Measurements from ENCODE around the gene C1orf21. TPM values are rescaled to one million over a fixed set of nuclear protein-coding genes. Genes with fewer than 3 reads are reported as not detected.

The C1orf21 gene
- total RNA-seq, 2 experiments from 2014 or later = 8.5 to 9.6 TPM

DNA sequence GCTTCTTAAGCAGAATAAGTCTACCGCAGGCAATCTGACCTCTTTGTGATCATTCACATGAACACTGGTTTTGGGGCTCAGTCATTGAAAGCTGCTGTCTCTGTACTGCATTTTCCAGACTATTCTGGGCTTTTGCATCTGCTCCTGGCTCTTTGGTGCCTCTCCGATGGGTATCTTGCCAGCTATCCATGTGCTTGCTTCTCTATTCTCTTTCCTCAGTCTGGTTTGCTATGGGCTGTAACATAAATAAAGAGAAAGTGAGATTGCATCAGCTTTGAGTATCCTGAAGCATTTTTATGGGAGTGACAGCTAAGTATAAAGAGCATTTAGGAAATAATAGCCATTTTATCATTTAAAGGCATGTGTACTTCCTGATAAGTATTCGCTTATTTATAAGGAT is 70.7 kb downstream of the C1orf21 start:
- Mint-ChIP-seq H3K4me3 (no peak overlapping the region), H3K27ac (no peak overlapping the region), H3K4me1 (no peaks in the 10 kb centered on the region), H3K27me3 (peaks cover 10% of the 10 kb centered on the region), H3K36me3 (no peaks in the 10 kb centered on the region), H3K9me3 (ENCODE audit: low read depth) (no peaks in the 10 kb centered on the region)
- DNase-seq (no peak), ATAC-seq (no peak)
- CTCF ChIA-PET = no interaction called here

DNA sequence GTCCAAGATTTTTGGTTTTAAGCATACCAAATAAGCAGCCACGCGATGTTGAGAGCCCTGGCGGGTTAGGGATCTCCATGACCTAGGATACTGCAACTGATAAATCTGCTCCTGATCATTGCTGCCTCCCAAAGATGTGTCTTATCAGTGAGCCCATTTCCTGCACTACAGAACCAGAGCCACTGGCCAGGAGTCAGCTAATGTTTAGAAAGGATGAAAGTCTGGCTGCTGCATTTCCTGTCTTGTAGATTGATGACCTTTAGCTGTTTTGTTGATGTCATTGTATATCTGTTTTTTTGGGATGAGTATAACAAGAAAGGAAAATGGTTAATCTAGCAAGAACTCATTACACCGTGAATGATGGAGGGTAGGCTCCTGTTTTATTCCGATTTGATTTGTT is 74.5 kb downstream of the C1orf21 start:
- H3K27me3 Mint-ChIP-seq = peaks cover 9% of the 10 kb centered on the region
- CTCF ChIA-PET = no interaction called here
- no peaks in the 10 kb centered on the region for H3K4me1 Mint-ChIP-seq
- no peaks in the 10 kb centered on the region for H3K9me3 Mint-ChIP-seq (ENCODE audit: low read depth)
- ATAC-seq (no peak), DNase-seq (no peak)
- H3K27ac Mint-ChIP-seq = no peak overlapping the region
- no peak overlapping the region for H3K4me3 Mint-ChIP-seq
- H3K36me3 Mint-ChIP-seq = no peaks in the 10 kb centered on the region

GRCh38 chr1:184462155-184462554 is 75.3 kb downstream of the C1orf21 start:
- Mint-ChIP-seq H3K36me3 (no peaks in the 10 kb centered on the region), H3K4me3 (no peak overlapping the region), H3K4me1 (no peaks in the 10 kb centered on the region), H3K27me3 (peaks cover 9% of the 10 kb centered on the region), H3K27ac (no peak overlapping the region), H3K9me3 (ENCODE audit: low read depth) (no peaks in the 10 kb centered on the region)
- no peak for DNase-seq
- CTCF ChIA-PET = no interaction called here
- no peak for ATAC-seq

- Mint-ChIP-seq H3K27me3 (peaks cover 12% of the 10 kb centered on the region), H3K27ac (no peak overlapping the region), H3K4me1 (no peaks in the 10 kb centered on the region), H3K4me3 (no peak overlapping the region), H3K36me3 (no peaks in the 10 kb centered on the region), H3K9me3 (ENCODE audit: low read depth) (no peaks in the 10 kb centered on the region)
- DNase-seq (no peak), ATAC-seq (no peak)
- CTCF ChIA-PET = no interaction called here
Measured at GRCh38 chr1:184462990-184463389, 76.2 kb downstream of the C1orf21 start.

- DNase-seq (no peak), ATAC-seq (no peak)
- H3K36me3 Mint-ChIP-seq = no peaks in the 10 kb centered on the region
- H3K27me3 Mint-ChIP-seq = peaks cover 9% of the 10 kb centered on the region
- H3K4me1 Mint-ChIP-seq = no peaks in the 10 kb centered on the region
- no peaks in the 10 kb centered on the region for H3K9me3 Mint-ChIP-seq (ENCODE audit: low read depth)
- no peak overlapping the region for H3K27ac Mint-ChIP-seq
- CTCF ChIA-PET = no interaction called here
- H3K4me3 Mint-ChIP-seq = no peak overlapping the region
Measured at GRCh38 chr1:184463680-184464079, 76.9 kb downstream of the C1orf21 start.

- H3K4me1 Mint-ChIP-seq = no peaks in the 10 kb centered on the region
- H3K4me3 Mint-ChIP-seq = no peak overlapping the region
- CTCF ChIA-PET = no interaction called here
- H3K36me3 Mint-ChIP-seq = no peaks in the 10 kb centered on the region
- H3K27me3 Mint-ChIP-seq = peaks cover 12% of the 10 kb centered on the region
- no peak for DNase-seq
- ATAC-seq = no peak
- no peaks in the 10 kb centered on the region for H3K9me3 Mint-ChIP-seq (ENCODE audit: low read depth)
- no peak overlapping the region for H3K27ac Mint-ChIP-seq
Measured at GRCh38 chr1:184464757-184465156, 77.9 kb downstream of the C1orf21 start.

GRCh38 chr1:184465489-184466146 is 78.8 kb downstream of the C1orf21 start:
- CTCF ChIA-PET = no interaction called here
- Mint-ChIP-seq H3K4me1 (no peaks in the 10 kb centered on the region), H3K9me3 (ENCODE audit: low read depth) (no peaks in the 10 kb centered on the region), H3K36me3 (no peaks in the 10 kb centered on the region), H3K27ac (no peak overlapping the region), H3K4me3 (no peak overlapping the region), H3K27me3 (peaks cover 12% of the 10 kb centered on the region)
- DNase-seq (no peak), ATAC-seq (no peak)

DNA sequence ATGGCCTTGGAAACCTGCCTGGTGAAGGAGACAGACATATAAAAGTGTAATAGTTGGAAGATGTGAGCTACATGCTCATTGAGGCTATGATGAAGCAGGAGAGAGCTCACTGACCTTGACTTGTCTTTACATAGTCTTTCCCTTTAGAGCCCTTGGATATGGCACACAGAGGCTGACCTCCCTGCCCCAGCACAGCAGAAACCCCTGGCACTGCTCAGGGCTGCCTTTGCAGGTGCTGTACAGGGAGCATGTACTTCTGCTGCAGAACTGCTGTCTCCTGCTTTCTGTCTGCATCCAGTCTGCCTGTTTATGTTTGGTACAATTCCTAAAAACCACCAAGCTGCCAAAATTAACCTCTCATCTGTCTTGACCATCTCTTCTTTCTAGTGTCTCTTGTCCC is 80.5 kb downstream of the C1orf21 start:
- CTCF ChIA-PET = no interaction called here

DNA sequence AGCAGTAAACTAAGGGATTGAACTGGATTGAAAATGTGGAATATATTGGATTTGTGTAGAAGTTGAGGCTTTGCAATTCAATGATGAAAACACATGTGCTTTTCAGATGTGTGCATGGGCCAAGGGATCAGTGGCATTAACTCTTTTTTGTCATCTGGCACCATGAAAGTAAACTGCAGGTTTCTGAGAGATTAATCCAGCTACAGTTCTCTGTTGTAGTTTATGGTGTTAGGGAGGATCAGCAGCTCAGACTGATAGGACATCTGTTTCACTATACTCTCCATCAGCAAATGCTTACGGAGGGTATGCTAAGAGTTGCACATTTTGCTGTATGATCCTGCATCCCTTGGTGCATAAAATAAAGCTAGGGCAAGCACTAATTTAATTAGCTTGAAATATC is 82.6 kb downstream of the C1orf21 start:
- DNase-seq (no peak), ATAC-seq (no peak)
- CTCF ChIA-PET = interaction anchor here (1.0 kb wide), 1 partner anchor 18 kb away, joined by 3 read pairs; no protein-coding TSS in a partner anchor
- H3K36me3 Mint-ChIP-seq = no peaks in the 10 kb centered on the region
- H3K4me3 Mint-ChIP-seq = no peak overlapping the region
- H3K4me1 Mint-ChIP-seq = no peaks in the 10 kb centered on the region
- H3K27me3 Mint-ChIP-seq = peaks cover 20% of the 10 kb centered on the region
- peaks cover 7% of the 10 kb centered on the region for H3K9me3 Mint-ChIP-seq (ENCODE audit: low read depth)
- no peak overlapping the region for H3K27ac Mint-ChIP-seq

More for the DNA sequence above, 80.5 kb downstream of the C1orf21 start:
- DNase-seq (no peak), ATAC-seq (no peak)
- no peaks in the 10 kb centered on the region for H3K4me1 Mint-ChIP-seq
- no peak overlapping the region for H3K4me3 Mint-ChIP-seq
- peaks cover 14% of the 10 kb centered on the region for H3K27me3 Mint-ChIP-seq
- no peaks in the 10 kb centered on the region for H3K36me3 Mint-ChIP-seq
- H3K27ac Mint-ChIP-seq = no peak overlapping the region
- H3K9me3 Mint-ChIP-seq (ENCODE audit: low read depth) = no peaks in the 10 kb centered on the region

DNA sequence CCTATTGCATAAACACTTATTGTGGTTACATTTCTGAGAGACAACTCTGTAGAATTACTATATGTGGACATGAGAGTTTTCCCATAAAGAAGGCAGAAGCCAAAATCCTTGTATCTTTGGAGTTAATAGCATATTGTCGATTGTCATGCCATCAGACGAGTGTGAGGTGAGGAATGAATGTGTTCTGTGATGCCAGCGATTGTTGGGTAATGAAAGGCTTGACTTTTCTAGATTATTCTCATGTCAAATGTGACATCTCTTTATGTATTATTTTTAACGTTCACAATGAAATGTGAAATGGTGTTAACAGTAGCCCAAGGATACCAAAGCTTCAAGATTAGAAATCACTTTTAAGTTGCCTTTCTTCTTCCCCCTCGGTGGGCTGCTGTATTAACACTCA is 84.9 kb downstream of the C1orf21 start:
- H3K27me3 Mint-ChIP-seq = peaks cover 18% of the 10 kb centered on the region
- no peak for DNase-seq
- no peak for ATAC-seq
- no peaks in the 10 kb centered on the region for H3K4me1 Mint-ChIP-seq
- H3K4me3 Mint-ChIP-seq = no peak overlapping the region
- H3K36me3 Mint-ChIP-seq = peaks cover 3% of the 10 kb centered on the region
- H3K9me3 Mint-ChIP-seq (ENCODE audit: low read depth) = peaks cover 12% of the 10 kb centered on the region
- CTCF ChIA-PET = no interaction called here
- no peak overlapping the region for H3K27ac Mint-ChIP-seq

DNA sequence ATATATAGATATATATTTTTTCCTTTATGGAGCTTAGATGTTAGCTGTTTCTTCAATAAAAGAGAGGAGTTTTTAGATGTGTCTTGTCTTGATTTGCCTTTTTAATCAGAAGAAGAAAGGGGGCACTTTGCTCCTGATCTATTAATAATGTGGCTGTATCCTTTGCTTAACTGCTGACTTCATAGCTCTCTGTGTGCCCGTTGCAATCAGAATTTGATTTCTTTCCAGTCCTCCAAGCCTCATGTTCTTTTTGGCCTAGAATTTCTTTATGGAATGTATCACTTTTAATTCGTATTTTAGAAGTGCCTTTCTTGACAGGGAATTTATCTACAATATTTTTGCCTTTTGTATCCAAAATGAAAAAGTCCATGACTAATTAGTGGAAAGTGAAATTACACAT is 85.3 kb downstream of the C1orf21 start:
- no peak for ATAC-seq
- Mint-ChIP-seq H3K4me3 (no peak overlapping the region), H3K27ac (no peak overlapping the region), H3K36me3 (peaks cover 3% of the 10 kb centered on the region), H3K4me1 (no peaks in the 10 kb centered on the region), H3K27me3 (peaks cover 18% of the 10 kb centered on the region), H3K9me3 (ENCODE audit: low read depth) (peaks cover 12% of the 10 kb centered on the region)
- CTCF ChIA-PET = no interaction called here
- DNase-seq = no peak

- H3K4me3 Mint-ChIP-seq = no peak overlapping the region
- peaks cover 12% of the 10 kb centered on the region for H3K9me3 Mint-ChIP-seq (ENCODE audit: low read depth)
- H3K36me3 Mint-ChIP-seq = peaks cover 3% of the 10 kb centered on the region
- ATAC-seq (no peak), DNase-seq (no peak)
- CTCF ChIA-PET = no interaction called here
- no peak overlapping the region for H3K27ac Mint-ChIP-seq
- peaks cover 14% of the 10 kb centered on the region for H3K27me3 Mint-ChIP-seq
- no peaks in the 10 kb centered on the region for H3K4me1 Mint-ChIP-seq
Measured at GRCh38 chr1:184473176-184473966, 86.5 kb downstream of the C1orf21 start.

- CTCF ChIA-PET = no interaction called here
- H3K9me3 Mint-ChIP-seq (ENCODE audit: low read depth) = peaks cover 12% of the 10 kb centered on the region
- peaks cover 8% of the 10 kb centered on the region for H3K27me3 Mint-ChIP-seq
- H3K4me1 Mint-ChIP-seq = no peaks in the 10 kb centered on the region
- no peak overlapping the region for H3K27ac Mint-ChIP-seq
- no peak overlapping the region for H3K4me3 Mint-ChIP-seq
- DNase-seq (no peak), ATAC-seq (no peak)
- peaks cover 4% of the 10 kb centered on the region for H3K36me3 Mint-ChIP-seq
Measured at GRCh38 chr1:184476187-184476586, 89.4 kb downstream of the C1orf21 start.

GRCh38 chr1:184479435-184480167 is 92.8 kb downstream of the C1orf21 start:
- Mint-ChIP-seq H3K36me3 (peaks cover 4% of the 10 kb centered on the region), H3K4me3 (no peak overlapping the region), H3K27ac (no peak overlapping the region), H3K27me3 (no peaks in the 10 kb centered on the region), H3K9me3 (ENCODE audit: low read depth) (peaks cover 5% of the 10 kb centered on the region), H3K4me1 (no peaks in the 10 kb centered on the region)
- CTCF ChIA-PET = interaction anchor here (0.7 kb wide), 1 partner anchor 59 kb away, joined by 3 read pairs; no protein-coding TSS in a partner anchor
- ATAC-seq (no peak), DNase-seq (no peak)
